DMS53 treated with DMSO at 0.1 percent for 48 hours (cell line): Measurements from ENCODE around the gene IGFN1.
"Not testable (repeated sequence)": the region's sequence is repeated elsewhere in the genome, so short reads cannot be mapped to it uniquely, and the experiment has no call there.

ENCODE experiments used
- DNase-seq: peaks from one replicate; lab custom pipeline; 2025; ENCODE audit not compliant: unreplicated experiment; lab: John Stamatoyannopoulos, UW

Gene IGFN1

GRCh38 chr1:201163036-201163435, 27.6 kb upstream of the IGFN1 start:
- not testable (repeated sequence) for DNase-seq

- no peak for DNase-seq
Measured at GRCh38 chr1:201163707-201164106, 26.9 kb upstream of the IGFN1 start.

- no peak for DNase-seq
Measured at GRCh38 chr1:201164645-201165044, 26.0 kb upstream of the IGFN1 start.

- peak; percentile 84 for DNase-seq
Measured at GRCh38 chr1:201167041-201167991, 23.3 kb upstream of the IGFN1 start.

- DNase-seq = no peak
Measured at GRCh38 chr1:201169203-201169602, 21.4 kb upstream of the IGFN1 start.

GRCh38 chr1:201169971-201170532, 20.6 kb upstream of the IGFN1 start:
- DNase-seq = no peak

GRCh38 chr1:201170533-201171062, 20.0 kb upstream of the IGFN1 start:
- DNase-seq = peak; percentile 100

GRCh38 chr1:201171063-201172036, 19.3 kb upstream of the IGFN1 start:
- DNase-seq = peak; percentile 89

GRCh38 chr1:201172326-201172725, 18.3 kb upstream of the IGFN1 start:
- DNase-seq = no peak

GRCh38 chr1:201172999-201173610, 17.5 kb upstream of the IGFN1 start:
- DNase-seq = peak; percentile 38

GRCh38 chr1:201173736-201174135, 16.9 kb upstream of the IGFN1 start:
- DNase-seq = no peak

GRCh38 chr1:201175820-201176500, 14.7 kb upstream of the IGFN1 start:
- DNase-seq = no peak

GRCh38 chr1:201176940-201177339, 13.7 kb upstream of the IGFN1 start:
- DNase-seq = no peak

GRCh38 chr1:201178718-201179117, 11.9 kb upstream of the IGFN1 start:
- DNase-seq = no peak

- no peak for DNase-seq
Measured at GRCh38 chr1:201180141-201180540, 10.5 kb upstream of the IGFN1 start.

GRCh38 chr1:201180901-201181300, 9.7 kb upstream of the IGFN1 start:
- DNase-seq = no peak

GRCh38 chr1:201181323-201181722, 9.3 kb upstream of the IGFN1 start:
- no peak for DNase-seq

GRCh38 chr1:201181726-201182125, 8.9 kb upstream of the IGFN1 start:
- DNase-seq = no peak

- DNase-seq = no peak
Measured at GRCh38 chr1:201183209-201183608, 7.4 kb upstream of the IGFN1 start.

- DNase-seq = no peak
Measured at GRCh38 chr1:201183753-201184152, 6.9 kb upstream of the IGFN1 start.
